Measurements from ENCODE around the gene MUC13. TPM values are rescaled to one million over a fixed set of nuclear protein-coding genes. Genes with fewer than 3 reads are reported as not detected.

The MUC13 gene
- total and polyA plus RNA-seq, 9 of the 15 experiments (the other 6 are each of a cell fraction or from before 2014, with no cell fraction given): 0.09 TPM; not detected in 8

DNA sequence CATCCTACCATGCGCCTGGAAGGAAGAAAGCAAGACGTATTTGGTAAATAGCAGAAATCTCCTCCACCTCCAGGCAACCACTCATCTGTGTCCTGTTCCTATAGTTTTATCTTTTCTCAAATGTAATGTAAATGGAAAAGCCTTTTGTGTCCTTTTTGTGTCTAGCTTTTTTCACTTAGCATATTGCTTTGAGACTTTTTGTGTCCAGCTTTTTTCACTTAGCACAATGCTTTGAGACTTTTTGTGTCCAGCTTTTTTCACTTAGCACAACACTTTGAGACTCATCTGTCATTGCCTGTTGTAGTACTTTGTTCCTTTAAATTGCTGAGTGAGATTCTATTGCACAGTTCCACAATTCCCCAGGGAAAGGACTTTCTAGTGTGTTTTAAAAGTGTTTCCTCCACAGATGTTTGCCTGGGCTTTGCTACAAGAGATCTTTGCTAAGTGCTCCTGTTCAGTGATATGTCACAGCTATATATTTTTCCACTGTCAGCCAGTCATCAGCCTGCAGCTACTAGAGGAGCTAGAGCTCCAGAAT, 27.9 kb upstream of the MUC13 start (continued):
- TF ChIP-seq, protein P1, sequence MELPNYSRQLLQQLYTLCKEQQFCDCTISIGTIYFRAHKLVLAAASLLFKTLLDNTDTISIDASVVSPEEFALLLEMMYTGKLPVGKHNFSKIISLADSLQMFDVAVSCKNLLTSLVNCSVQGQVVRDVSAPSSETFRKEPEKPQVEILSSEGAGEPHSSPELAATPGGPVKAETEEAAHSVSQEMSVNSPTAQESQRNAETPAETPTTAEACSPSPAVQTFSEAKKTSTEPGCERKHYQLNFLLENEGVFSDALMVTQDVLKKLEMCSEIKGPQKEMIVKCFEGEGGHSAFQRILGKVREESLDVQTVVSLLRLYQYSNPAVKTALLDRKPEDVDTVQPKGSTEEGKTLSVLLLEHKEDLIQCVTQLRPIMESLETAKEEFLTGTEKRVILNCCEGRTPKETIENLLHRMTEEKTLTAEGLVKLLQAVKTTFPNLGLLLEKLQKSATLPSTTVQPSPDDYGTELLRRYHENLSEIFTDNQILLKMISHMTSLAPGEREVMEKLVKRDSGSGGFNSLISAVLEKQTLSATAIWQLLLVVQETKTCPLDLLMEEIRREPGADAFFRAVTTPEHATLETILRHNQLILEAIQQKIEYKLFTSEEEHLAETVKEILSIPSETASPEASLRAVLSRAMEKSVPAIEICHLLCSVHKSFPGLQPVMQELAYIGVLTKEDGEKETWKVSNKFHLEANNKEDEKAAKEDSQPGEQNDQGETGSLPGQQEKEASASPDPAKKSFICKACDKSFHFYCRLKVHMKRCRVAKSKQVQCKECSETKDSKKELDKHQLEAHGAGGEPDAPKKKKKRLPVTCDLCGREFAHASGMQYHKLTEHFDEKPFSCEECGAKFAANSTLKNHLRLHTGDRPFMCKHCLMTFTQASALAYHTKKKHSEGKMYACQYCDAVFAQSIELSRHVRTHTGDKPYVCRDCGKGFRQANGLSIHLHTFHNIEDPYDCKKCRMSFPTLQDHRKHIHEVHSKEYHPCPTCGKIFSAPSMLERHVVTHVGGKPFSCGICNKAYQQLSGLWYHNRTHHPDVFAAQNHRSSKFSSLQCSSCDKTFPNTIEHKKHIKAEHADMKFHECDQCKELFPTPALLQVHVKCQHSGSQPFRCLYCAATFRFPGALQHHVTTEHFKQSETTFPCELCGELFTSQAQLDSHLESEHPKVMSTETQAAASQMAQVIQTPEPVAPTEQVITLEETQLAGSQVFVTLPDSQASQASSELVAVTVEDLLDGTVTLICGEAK (IDR thresholded peaks at IDR 0.05): no peak
- TF ChIP-seq, protein P1 (CRISPR knock-in tag; IDR thresholded peaks at IDR 0.05): no peak
- TF ChIP-seq CEBPG (CRISPR knock-in tag; IDR thresholded peaks at IDR 0.05) (no peak), CEBPG (tag; conservative IDR thresholded peaks at IDR 0.05 in 1 of 2, IDR thresholded peaks at IDR 0.05 in 1 of 2) (no peak), JUNB (CRISPR knock-in tag; conservative IDR thresholded peaks at IDR 0.05) (no peak), KHSRP (IDR thresholded peaks at IDR 0.05) (no peak), RAD21 (CRISPR knock-in tag; conservative IDR thresholded peaks at IDR 0.05 in 1 of 2, IDR thresholded peaks at IDR 0.05 in 1 of 2) (no peak), TCFL5 (CRISPR knock-in tag; conservative IDR thresholded peaks at IDR 0.05) (no peak), PTRF (tag; IDR thresholded peaks at IDR 0.05) (no peak)

Measured in K562 (cell line).